Endodermal cell (in vitro differentiated cells): Measurements from ENCODE around the gene ZNF516. TPM values are rescaled to one million over a fixed set of nuclear protein-coding genes. Genes with fewer than 3 reads are reported as not detected.

ENCODE experiments used
- DNase-seq: peaks from one replicate; pipeline ENCODE4 v3.0.0-alpha.2; 2017
- H3K27ac ChIP-seq: 2 replicates; pipeline ENCODE4 v1.5.1; 2013; ENCODE audit warnings: mild to moderate bottlenecking, low read depth, low read length, moderate library complexity
- H3K27me3 ChIP-seq: 2 replicates; pipeline ENCODE4 v1.6.1; 2013; ENCODE audit warnings: mild to moderate bottlenecking, low read length, moderate library complexity; ENCODE audit not compliant: insufficient read depth, control insufficient read depth, poor library complexity, severe bottlenecking
- H3K36me3 ChIP-seq: 2 replicates; pipeline ENCODE4 v1.7.0; 2013; ENCODE audit warnings: mild to moderate bottlenecking, low read length, moderate library complexity; ENCODE audit not compliant: control insufficient read depth, insufficient read depth
- H3K4me1 ChIP-seq: one replicate; pipeline ENCODE4 v1.7.0; 2013; ENCODE audit warnings: low read length; ENCODE audit not compliant: control insufficient read depth, insufficient read depth
- H3K4me3 ChIP-seq: 2 replicates; pipeline ENCODE4 v1.5.1; 2013; ENCODE audit warnings: mild to moderate bottlenecking, low read length, moderate library complexity
- H3K9ac ChIP-seq: 2 replicates; pipeline ENCODE4 v1.6.1; 2013; ENCODE audit warnings: mild to moderate bottlenecking, low read length, moderate library complexity; ENCODE audit not compliant: poor library complexity, severe bottlenecking; ENCODE audit errors: extremely low read depth
- H3K9me3 ChIP-seq: 2 replicates; pipeline ENCODE4 v1.6.1; 2013; ENCODE audit warnings: mild to moderate bottlenecking, low read length, moderate library complexity; ENCODE audit not compliant: control insufficient read depth
- H3K27ac Mint-ChIP-seq: 2 replicates; pipeline ENCODE4 v1.8.0; 2020; ENCODE audit warnings: mixed read lengths
- H3K27me3 Mint-ChIP-seq: 2 replicates; pipeline ENCODE4 v1.8.0; 2021; ENCODE audit warnings: mild to moderate bottlenecking, mixed read lengths; ENCODE audit not compliant: insufficient read depth
- H3K36me3 Mint-ChIP-seq: 2 replicates; pipeline ENCODE4 v1.8.0; 2020; ENCODE audit warnings: low read depth, mixed read lengths
- H3K4me1 Mint-ChIP-seq: 2 replicates; pipeline ENCODE4 v1.8.0; 2020; ENCODE audit warnings: mixed read lengths
- H3K4me3 Mint-ChIP-seq: 2 replicates; pipeline ENCODE4 v1.8.0; 2020; ENCODE audit warnings: mild to moderate bottlenecking, moderate library complexity, mixed read lengths
- H3K9me3 Mint-ChIP-seq: 2 replicates; pipeline ENCODE4 v1.8.0; 2020; ENCODE audit warnings: mild to moderate bottlenecking, mixed read lengths
- CTCF ChIP-seq: fragments of 200-600 bp; sonication (generic); conservative IDR thresholded peaks from 2 replicates; pipeline ENCODE4 v1.5.0; 2021; ENCODE audit warnings: antibody characterized with exemption, mild to moderate bottlenecking
- WGBS, 2 experiments: methylation state at CpG; one replicate each; pipeline versions ENCODE4 v1.1.5 to v1.1.7; 2013; ENCODE audit warnings: missing lambda C conversion rate in 2 of 2, mixed read lengths in 1 of 2; ENCODE audit not compliant: insufficient coverage in 1 of 2, insufficient read length in 1 of 2; 5-methylcytosine and 5-hydroxymethylcytosine counted together
- total RNA-seq, 2 donors: library from RNA; stranded (reverse); fragmentation: NEBNext Ultra II Directional in 1 of 2; extraction: Animal tissue kit (Norgen Biotek cat#: 25700) in 1 of 2; gene quantifications; 2 replicates in 1 of 2; 3 replicates in 1 of 2; pipeline ENCODE4 v1.2.1, GENCODE V29; 2021

Gene ZNF516
- total RNA-seq, 2 donors from 2014 or later: 60.2 to 77.9 TPM

- peaks cover 10% of the 10 kb centered on the region for H3K4me1 Mint-ChIP-seq
- no peaks in the 10 kb centered on the region for H3K4me1 ChIP-seq
- peaks cover 10% of the 10 kb centered on the region for H3K9me3 ChIP-seq
- no peaks in the 10 kb centered on the region for H3K27me3 Mint-ChIP-seq
- H3K36me3 ChIP-seq: peaks cover 18% of the 10 kb centered on the region
- no peak for TF ChIP-seq CTCF
- peaks cover 46% of the 10 kb centered on the region for H3K36me3 Mint-ChIP-seq
- no peak overlapping the region for H3K9ac ChIP-seq
- DNase-seq: no peak
- H3K27ac ChIP-seq: no peak overlapping the region
- no peaks in the 10 kb centered on the region for H3K27me3 ChIP-seq
- H3K4me3 ChIP-seq: no peak overlapping the region
- 79% methylated on average over 3 of the region's 3 CpGs; no CpG with 5 or more reads in 1 of the 2 experiments for WGBS, 2 experiments
- no peak overlapping the region for H3K4me3 Mint-ChIP-seq
- no peak overlapping the region for H3K27ac Mint-ChIP-seq
- peaks cover 14% of the 10 kb centered on the region for H3K9me3 Mint-ChIP-seq
These were observed 141.5 kb downstream of the ZNF516 start for GRCh38 chr18:76353500-76353899.

DNA sequence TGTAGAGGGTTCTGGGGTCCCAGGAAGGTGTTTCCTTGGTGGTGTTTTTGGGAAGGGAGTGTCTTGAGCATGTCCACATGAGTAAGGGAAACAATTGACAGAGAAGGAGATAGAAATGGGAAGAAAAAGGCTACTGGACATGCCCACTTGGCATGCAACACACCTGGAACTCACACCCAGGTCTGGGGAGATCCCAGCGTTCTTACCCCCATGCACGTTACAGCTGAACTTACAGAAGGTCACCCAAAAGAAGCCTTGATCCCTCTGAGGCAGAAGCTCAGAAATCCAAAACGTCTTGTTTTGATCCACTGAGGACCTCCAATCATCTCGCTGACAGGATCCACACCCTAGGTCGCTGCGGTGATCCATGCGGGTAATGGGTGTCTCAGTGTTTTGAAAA, 142.0 kb downstream of the ZNF516 start:
- Histone ChIP-seq H3K4me3 (no peak overlapping the region), H3K36me3 (peaks cover 18% of the 10 kb centered on the region), H3K9ac (no peak overlapping the region), H3K9me3 (peaks cover 10% of the 10 kb centered on the region), H3K27ac (no peak overlapping the region), H3K4me1 (no peaks in the 10 kb centered on the region), H3K27me3 (no peaks in the 10 kb centered on the region)
- Mint-ChIP-seq H3K36me3 (peaks cover 43% of the 10 kb centered on the region), H3K4me1 (peaks cover 14% of the 10 kb centered on the region), H3K4me3 (no peak overlapping the region), H3K27me3 (no peaks in the 10 kb centered on the region), H3K9me3 (peaks cover 14% of the 10 kb centered on the region), H3K27ac (no peak overlapping the region)
- WGBS, 2 experiments: 96% methylated on average over 7 of the region's 7 CpGs
- TF ChIP-seq CTCF: no peak
- DNase-seq: no peak

- H3K27me3 Mint-ChIP-seq: no peaks in the 10 kb centered on the region
These were observed 143.0 kb downstream of the ZNF516 start for GRCh38 chr18:76351961-76352581.

More at GRCh38 chr18:76351961-76352581, 143.0 kb downstream of the ZNF516 start:
- Histone ChIP-seq H3K4me1 (no peaks in the 10 kb centered on the region), H3K9ac (no peak overlapping the region), H3K36me3 (peaks cover 13% of the 10 kb centered on the region), H3K27me3 (no peaks in the 10 kb centered on the region), H3K27ac (no peak overlapping the region), H3K4me3 (no peak overlapping the region), H3K9me3 (peaks cover 10% of the 10 kb centered on the region)
- peaks cover 15% of the 10 kb centered on the region for H3K4me1 Mint-ChIP-seq
- WGBS, 2 experiments: 94 to 95% methylated on average over 12 to 24 of the region's 24 CpGs
- peaks cover 14% of the 10 kb centered on the region for H3K9me3 Mint-ChIP-seq
- no peak overlapping the region for H3K27ac Mint-ChIP-seq
- peaks cover 37% of the 10 kb centered on the region for H3K36me3 Mint-ChIP-seq
- TF ChIP-seq CTCF: no peak
- DNase-seq: no peak
- H3K4me3 Mint-ChIP-seq: no peak overlapping the region
